Heart right ventricle (tissue), 16 donors: Measurements from ENCODE around the gene ZNF397. TPM values are rescaled to one million over a fixed set of nuclear protein-coding genes. Genes with fewer than 3 reads are reported as not detected.

Source experiments
- ATAC-seq, 8 donors: fragments of 200-7000 bp; cut with Tn5 transposase; one replicate each; pipeline ENCODE4 v1.9.1; 2020; ENCODE audit warnings: mild to moderate bottlenecking in 8 of 8, moderate library complexity in 8 of 8, moderate number of reproducible peaks in 1 of 8
- DNase-seq, 2 donors: peaks; one replicate each; pipeline ENCODE4 v3.0.0-alpha.2; 2020
- H3K27ac ChIP-seq, 10 donors: fragments of 200-600 bp; sonication (generic) in 2 of 10; one replicate each; pipeline versions ENCODE4 v1.5.0 to v1.8.0; 2020 to 2022; ENCODE audit warnings: mild to moderate bottlenecking in 3 of 10
- H3K27me3 ChIP-seq, 7 donors: fragments of 200-600 bp; one replicate each; pipeline ENCODE4 v1.8.0; 2021 to 2022; ENCODE audit warnings: mild to moderate bottlenecking in 2 of 7
- H3K36me3 ChIP-seq, 9 donors: fragments of 200-600 bp; sonication (generic) in 1 of 9; one replicate each; pipeline versions ENCODE4 v1.5.0 to v1.8.0; 2020 to 2022; ENCODE audit warnings: mild to moderate bottlenecking in 2 of 9
- H3K4me1 ChIP-seq, 9 donors: fragments of 200-600 bp; sonication (generic) in 1 of 9; one replicate each; pipeline versions ENCODE4 v1.5.0 to v1.8.0; 2020 to 2022; ENCODE audit warnings: mild to moderate bottlenecking in 4 of 9
- H3K4me3 ChIP-seq, 10 donors: fragments of 200-600 bp; sonication (generic) in 2 of 10; one replicate each; pipeline versions ENCODE4 v1.5.0 to v1.8.0; 2020 to 2022; ENCODE audit warnings: mild to moderate bottlenecking in 7 of 10, moderate library complexity in 2 of 10
- H3K9me3 ChIP-seq, 11 donors: fragments of 200-600 bp in 10 of 11; sonication (generic) in 2 of 11; one replicate each; pipeline versions ENCODE4 v1.5.0 to v1.8.0; 2013 to 2022; ENCODE audit warnings: mild to moderate bottlenecking in 2 of 11, control low read depth in 1 of 11, moderate library complexity in 1 of 11
- CTCF ChIP-seq, 9 donors: fragments of 200-600 bp; sonication (generic) in 2 of 9; IDR thresholded peaks; one replicate each; pipeline versions ENCODE4 v1.5.0 to v1.8.0; 2021 to 2022; ENCODE audit warnings: antibody characterized with exemption in 9 of 9, mild to moderate bottlenecking in 5 of 9, moderate library complexity in 1 of 9
- WGBS, 2 donors: extraction: QIAGEN DNeasy Blood & Tissue Kit; methylation state at CpG; one replicate each; pipeline ENCODE4 v1.1.7; 2013; ENCODE audit warnings: inconsistent platforms in 1 of 2; 5-methylcytosine and 5-hydroxymethylcytosine counted together
- intact Hi-C, 10 donors: fragments of 100-400 bp; cut with DNase I; formaldehyde crosslinking; loops; one replicate each; pipeline versions ENCODE4 v1.11.1 to v1.14.2; 2022
- polyA plus RNA-seq, 2 donors: library from polyadenylated mRNA; stranded (reverse); fragments of 200-250 nt; gene quantifications; one replicate each; pipeline ENCODE4 v1.2.3, GENCODE V29; 2013
- total RNA-seq, 10 donors: library from RNA; stranded (reverse); fragmentation: NEBNext Ultra II Directional in 3 of 10; extraction: Animal tissue kit (Norgen Biotek cat#: 25700) in 3 of 10; gene quantifications; one replicate each; pipeline versions ENCODE4 v1.2.1 to v1.2.4, GENCODE V29; 2021 to 2023
- donor health status: Arrhythmogenic right ventricular cardiomyopathy.
- donor health status: ischemic (EF 13 %, LVEDD 7.1; RV severe dilation, severe dysfunction).
- donor health status: healthy with polysubstance abuse.
- donor health status: DM: no; HTN: yes; CAD: no.
- donor health status: DM: no; HTN: no; CAD: no.
- donor health status: ischemic (EF 25% LVEDD 6.9; RV normal size, moderate dysfunction).
- donor health status: ischemic (EF 25% LVEDD 5.7; RV mildly dilated, moderate dysfunction).
- donor health status: healthy.
- donor health status: DM: yes; HTN: yes; CAD: no.
- donor health status: Ischemic cardiomyopathy.
- donor health status: ischemic (EF 35%, LVEDD 5.7; RV mildly dilated, moderate dysfunction).
- donor health status: nonischemic (EF 11% LVEDD 7.7; RV severe dilation, severe dysfunction).
- donor health status: DM: yes; HTN: yes; CAD: no.
- donor health status: PGD.
- donor health status: ischemic (EF 29% LVEDD 5.4; RV normal size, mild dysfunction).
- donor health status: nonischemic (EF 23%, LVEDD 6.1; RV moderate dilation, normal function).

The ZNF397 gene
- total and polyA plus RNA-seq, 12 donors = 7.6 to 18.6 (median 14.2) TPM

DNA sequence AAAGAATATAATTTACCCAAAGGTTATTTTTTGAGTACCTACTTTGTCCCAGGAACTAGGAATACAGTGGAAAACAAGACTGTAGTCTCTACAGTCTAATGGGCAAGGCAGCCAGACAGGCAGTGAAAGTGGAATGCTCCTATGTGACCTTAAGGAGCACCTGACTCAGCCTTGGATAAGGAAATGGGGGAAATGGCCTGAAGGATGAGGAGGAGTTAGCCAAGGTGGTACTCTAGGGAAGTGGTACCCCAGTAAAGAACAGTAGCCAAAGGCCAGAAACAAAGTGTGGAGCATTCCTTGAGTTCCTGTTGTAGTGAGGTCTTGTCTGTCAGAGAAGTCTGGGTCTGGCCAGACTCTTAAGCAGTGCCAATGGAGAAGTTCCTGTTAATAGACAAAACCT, 6.0 kb downstream of the ZNF397 start:
- intact Hi-C loops = loop anchor here in 1 of 10 donors (10.0 kb wide), 1 partner anchor 242 kb away; no protein-coding TSS in a partner anchor
- TF ChIP-seq CTCF (IDR thresholded peaks at IDR 0.05) = no peak
- no peak overlapping the region for H3K27ac ChIP-seq
- no peaks in the 10 kb centered on the region for H3K27me3 ChIP-seq
- peaks cover 0 to 13% (median 8%) of the 10 kb centered on the region in 9 donors for H3K4me1 ChIP-seq
- H3K9me3 ChIP-seq = peaks cover 0 to 43% (median 0%) of the 10 kb centered on the region in 11 donors
- peaks cover 0 to 94% (median 60%) of the 10 kb centered on the region in 9 donors for H3K36me3 ChIP-seq
- no peak for ATAC-seq
- H3K4me3 ChIP-seq = no peak overlapping the region
- no peak for DNase-seq

DNA sequence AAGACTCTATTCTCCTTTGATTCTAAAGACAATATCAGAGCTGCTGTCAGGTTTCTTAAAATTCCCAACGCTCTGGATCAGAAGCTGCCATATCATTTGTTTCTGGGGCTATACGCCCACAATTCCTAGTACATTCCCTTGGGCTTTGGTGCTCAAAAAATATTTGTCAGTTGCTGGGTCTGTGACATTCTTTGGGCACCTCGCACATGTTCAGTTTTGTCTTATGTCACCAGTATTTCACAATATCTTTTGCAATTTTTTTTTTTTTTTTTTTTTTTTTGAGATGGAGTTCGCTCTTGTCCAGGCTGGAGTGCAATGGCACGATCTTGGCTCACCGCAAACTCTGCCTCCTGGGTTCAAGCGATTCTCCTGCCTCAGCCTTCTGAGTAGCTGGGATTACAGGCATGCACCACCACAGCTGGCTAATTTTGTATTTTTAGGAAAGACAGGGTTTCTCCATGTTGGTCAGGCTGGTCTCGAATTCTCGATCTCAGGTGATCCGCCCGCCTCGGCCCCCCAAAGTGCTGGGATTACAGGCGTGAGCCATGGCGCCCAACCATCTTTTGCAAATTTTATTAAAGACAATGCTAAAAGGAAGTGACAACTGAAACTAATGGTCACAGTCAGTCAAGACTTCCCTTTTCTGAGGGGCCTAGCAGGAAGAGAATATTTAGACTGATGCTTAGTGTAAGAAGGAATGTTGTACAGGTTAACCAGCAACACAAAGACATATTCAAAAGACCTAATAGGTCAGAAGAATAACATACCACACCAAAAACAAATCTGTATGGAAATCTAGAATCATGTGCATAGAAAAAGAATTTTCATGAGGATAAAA, 6.8 kb downstream of the ZNF397 start:
- no peak for TF ChIP-seq CTCF (IDR thresholded peaks at IDR 0.05)
- DNase-seq (no peak), ATAC-seq (no peak)
- intact Hi-C loops = loop anchor here in 1 of 10 donors (10.0 kb wide), 1 partner anchor 243 kb away; no protein-coding TSS in a partner anchor
- Histone ChIP-seq H3K27me3 (no peaks in the 10 kb centered on the region), H3K36me3 (peaks cover 0 to 97% (median 58%) of the 10 kb centered on the region in 9 donors), H3K4me1 (peaks cover 0 to 5% (median under 1%) of the 10 kb centered on the region in 9 donors), H3K27ac (no peak overlapping the region), H3K9me3 (peaks cover 0 to 49% (median 0%) of the 10 kb centered on the region in 11 donors), H3K4me3 (no peak overlapping the region)
- 94 to 97% methylated on average over 14 of the region's 14 CpGs for WGBS, 2 donors

- Histone ChIP-seq H3K36me3 (peaks cover 0 to 97% (median 57%) of the 10 kb centered on the region in 9 donors), H3K4me1 (no peaks in the 10 kb centered on the region), H3K4me3 (no peak overlapping the region), H3K27me3 (no peaks in the 10 kb centered on the region), H3K9me3 (peaks cover 0 to 57% (median 2%) of the 10 kb centered on the region in 11 donors), H3K27ac (no peak overlapping the region)
- DNase-seq = no peak
- TF ChIP-seq CTCF (IDR thresholded peaks at IDR 0.05) = no peak
- intact Hi-C loops = loop anchor here in 1 of 10 donors (10.0 kb wide), 1 partner anchor 244 kb away; no protein-coding TSS in a partner anchor
- ATAC-seq = no peak
- 93 to 96% methylated on average over 6 of the region's 6 CpGs for WGBS, 2 donors
Observed at GRCh38 chr18:35248429-35248828, 7.6 kb downstream of the ZNF397 start.

DNA sequence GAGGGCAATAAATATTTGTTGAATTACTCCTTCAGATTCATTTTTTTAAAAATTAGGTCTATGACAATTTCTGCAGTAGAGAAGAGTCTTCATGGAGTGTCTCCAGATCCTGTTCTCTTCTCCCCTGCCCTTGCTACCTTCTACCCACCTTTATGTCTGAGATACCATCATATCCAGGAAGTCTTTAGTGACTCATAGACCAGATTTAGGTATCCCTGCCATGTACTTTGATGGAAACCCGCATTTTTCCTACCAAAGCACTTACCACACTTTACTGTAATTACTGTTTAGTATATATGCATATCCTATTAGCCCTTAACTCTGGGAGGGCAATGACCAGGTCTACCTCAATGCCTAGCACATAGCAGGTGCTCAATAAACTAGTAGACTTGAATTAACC, 11.6 kb downstream of the ZNF397 start:
- Histone ChIP-seq H3K36me3 (peaks cover 0 to 97% (median 16%) of the 10 kb centered on the region in 9 donors), H3K27me3 (no peaks in the 10 kb centered on the region), H3K4me3 (no peak overlapping the region), H3K9me3 (peaks cover 0 to 49% (median 8%) of the 10 kb centered on the region in 11 donors), H3K4me1 (no peaks in the 10 kb centered on the region), H3K27ac (no peak overlapping the region)
- 89 to 93% methylated on average over 1 of the region's 1 CpG for WGBS, 2 donors
- TF ChIP-seq CTCF (IDR thresholded peaks at IDR 0.05) = no peak
- intact Hi-C loops = no loop called here
- ATAC-seq (no peak), DNase-seq (no peak)
